WTC11 (cell line): ENCODE data around the gene TLE4.

Experiments used
- CTCF ChIP-seq: fragments of 200-600 bp; IDR thresholded peaks from 2 replicates; pipeline ENCODE4 v1.8.0; 2022; ENCODE audit warnings: antibody characterized with exemption
- E2F1 ChIP-seq: sonication (generic); formaldehyde crosslinking; IDR thresholded peaks from 2 replicates; pipeline ENCODE4 v1.8.0; 2022; ENCODE audit warnings: mild to moderate bottlenecking, missing genetic modification reagents
- FOXJ3 ChIP-seq: sonication (generic); formaldehyde crosslinking; IDR thresholded peaks from 2 replicates; pipeline ENCODE4 v1.9.0; 2021; ENCODE audit warnings: missing genetic modification reagents, mild to moderate bottlenecking, borderline replicate concordance
- JUN ChIP-seq: sonication (generic); formaldehyde crosslinking; IDR thresholded peaks from 2 replicates; pipeline ENCODE4 v1.8.0; 2023; ENCODE audit warnings: mild to moderate bottlenecking, missing genetic modification reagents
- MAX ChIP-seq: sonication (generic); formaldehyde crosslinking; IDR thresholded peaks from 2 replicates; pipeline ENCODE4 v1.8.0; 2022; ENCODE audit warnings: mild to moderate bottlenecking, missing genetic modification reagents
- MXD4 ChIP-seq: fragments of 250-450 bp; sonication (Bioruptor Pico); IDR thresholded peaks from 2 replicates; pipeline ENCODE4 v1.8.0; 2021; ENCODE audit warnings: mild to moderate bottlenecking, moderate library complexity, borderline replicate concordance
- TCF7 ChIP-seq: sonication (generic); formaldehyde crosslinking; IDR thresholded peaks from 2 replicates; pipeline ENCODE4 v1.8.0; 2022; ENCODE audit warnings: mild to moderate bottlenecking, low read depth, missing genetic modification reagents, moderate library complexity
- USF2 ChIP-seq: sonication (generic); formaldehyde crosslinking; IDR thresholded peaks from 2 replicates; pipeline ENCODE4 v1.8.1; 2023; ENCODE audit warnings: mild to moderate bottlenecking, missing genetic modification reagents, moderate library complexity
- ZNF317 ChIP-seq: sonication (generic); formaldehyde crosslinking; IDR thresholded peaks from 2 replicates; pipeline ENCODE4 v1.8.1; 2023; ENCODE audit warnings: low read depth, mild to moderate bottlenecking, moderate library complexity, missing genetic modification reagents, borderline replicate concordance

GRCh38 chr9:79701651-79702050 lies 129.9 kb downstream of the TLE4 start:
- TF ChIP-seq TCF7 (CRISPR knock-in tag) (no peak), FOXJ3 (CRISPR knock-in tag) (no peak), MAX (CRISPR knock-in tag) (no peak), CTCF (no peak), E2F1 (CRISPR knock-in tag) (no peak), USF2 (no peak), JUN (CRISPR knock-in tag) (no peak), ZNF317 (CRISPR knock-in tag) (no peak), MXD4 (CRISPR knock-in tag) (no peak)
